LHCN-M2 (cell line): Measurements from ENCODE around the gene SAA2. TPM values are rescaled to one million over a fixed set of nuclear protein-coding genes. Genes with fewer than 3 reads are reported as not detected.

ENCODE experiments used
- DNase-seq: peaks from one replicate; pipeline ENCODE4 v3.0.0-alpha.2; 2012; ENCODE audit warnings: low read depth
- total RNA-seq: library from RNA; depleted of rRNA; stranded (reverse); fragments of >200 nt; gene quantifications from 2 replicates; pipeline ENCODE4 v1.2.3, GENCODE V29; 2014; rRNA removed

Gene SAA2
- total RNA-seq, 1 experiment from 2014 or later: not detected

DNA sequence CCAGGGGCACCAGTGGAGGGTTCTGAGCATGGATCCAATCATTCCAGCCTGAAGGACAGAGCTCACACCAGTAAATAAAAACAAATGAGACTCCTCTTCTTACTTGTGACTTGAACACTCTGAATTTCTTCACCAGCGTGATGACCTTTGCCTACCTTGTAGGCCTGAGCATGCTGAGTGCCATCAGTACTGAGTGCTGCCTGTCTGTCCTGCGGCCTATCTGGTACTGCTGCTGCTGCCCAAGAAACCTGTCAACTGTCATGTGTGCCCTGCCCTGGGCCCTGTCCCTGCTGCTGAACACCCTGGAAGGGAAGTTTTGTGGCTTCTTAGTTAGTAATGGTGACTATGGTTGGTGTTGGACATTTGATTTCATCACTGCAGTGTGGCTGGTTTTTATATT is 51.9 kb downstream of the SAA2 start:
- no peak for DNase-seq

Other genes starting within 250 kb of the SAA2 start
- 11.4 and 15.3 TPM in 2 replicates for gene SERGEF, start 235.6 kb downstream of the SAA2 start, total RNA-seq
- gene TPH1, start 202.4 kb downstream of the SAA2 start, total RNA-seq: 0.13 TPM in 1 of 2 replicates, not detected in the other
- gene SAAL1, start 142.6 kb downstream of the SAA2 start, total RNA-seq: 23.8 and 28.8 TPM in 2 replicates
- gene MRGPRX3, start 116.1 kb downstream of the SAA2 start, total RNA-seq: not detected in 2 replicates
- gene MRGPRX4, start 75.8 kb downstream of the SAA2 start, total RNA-seq: not detected in 2 replicates
- gene SAA4, start 11.9 kb downstream of the SAA2 start, total RNA-seq: not detected in 2 replicates
- 1.7 and 1.9 TPM in 2 replicates for gene SAA1, start 17.6 kb upstream of the SAA2 start, total RNA-seq
- 29.0 and 34.6 TPM in 2 replicates for gene HPS5, start 73.5 kb upstream of the SAA2 start, total RNA-seq
- 74.3 and 74.6 TPM in 2 replicates for gene GTF2H1, start 73.9 kb upstream of the SAA2 start, total RNA-seq
- 1,725 and 1,848 TPM in 2 replicates for gene LDHA, start 145.9 kb upstream of the SAA2 start, total RNA-seq
- gene LDHC, start 163.7 kb upstream of the SAA2 start, total RNA-seq: not detected in 2 replicates
- gene LDHAL6A, start 207.2 kb upstream of the SAA2 start, total RNA-seq: not detected in 2 replicates